Breast epithelium (tissue), 3 donors: ENCODE data around the gene SARS1.

Experiments used
- CTCF ChIP-seq, 3 donors: fragments of 450-650 bp; IDR thresholded peaks; one replicate each; pipeline ENCODE4 v1.5.1; 2016 to 2017; ENCODE audit warnings: antibody characterized with exemption in 3 of 3, mild to moderate bottlenecking in 3 of 3, moderate library complexity in 3 of 3
- POLR2A ChIP-seq: fragments of 450-650 bp; IDR thresholded peaks from one replicate; pipeline ENCODE4 v1.6.1; 2016; ENCODE audit warnings: antibody characterized with exemption, mild to moderate bottlenecking, moderate library complexity

GRCh38 chr1:109181807-109182163, 31.9 kb upstream of the SARS1 start:
- TF ChIP-seq CTCF (IDR thresholded peaks at IDR 0.05) = no peak
- no peak for TF ChIP-seq POLR2A
